SU-DHL-6 (cell line): Measurements from ENCODE around the gene SLC48A1.

Experiments used
- CTCF ChIP-seq: fragments of 200-600 bp; sonication (generic); IDR thresholded peaks from one replicate; pipeline ENCODE4 v1.5.1; 2017; ENCODE audit warnings: antibody characterized with exemption, mild to moderate bottlenecking, low read length, moderate library complexity; ENCODE audit not compliant: insufficient read depth, poor library complexity, severe bottlenecking
- EZH2phosphoT487 ChIP-seq: fragments of 200-600 bp; sonication (generic), shearing (Covaris generic); conservative IDR thresholded peaks from 2 replicates; pipeline ENCODE4 v1.6.1; 2018; ENCODE audit warnings: mild to moderate bottlenecking, antibody characterized with exemption, low read length, moderate library complexity, mixed read lengths

DNA sequence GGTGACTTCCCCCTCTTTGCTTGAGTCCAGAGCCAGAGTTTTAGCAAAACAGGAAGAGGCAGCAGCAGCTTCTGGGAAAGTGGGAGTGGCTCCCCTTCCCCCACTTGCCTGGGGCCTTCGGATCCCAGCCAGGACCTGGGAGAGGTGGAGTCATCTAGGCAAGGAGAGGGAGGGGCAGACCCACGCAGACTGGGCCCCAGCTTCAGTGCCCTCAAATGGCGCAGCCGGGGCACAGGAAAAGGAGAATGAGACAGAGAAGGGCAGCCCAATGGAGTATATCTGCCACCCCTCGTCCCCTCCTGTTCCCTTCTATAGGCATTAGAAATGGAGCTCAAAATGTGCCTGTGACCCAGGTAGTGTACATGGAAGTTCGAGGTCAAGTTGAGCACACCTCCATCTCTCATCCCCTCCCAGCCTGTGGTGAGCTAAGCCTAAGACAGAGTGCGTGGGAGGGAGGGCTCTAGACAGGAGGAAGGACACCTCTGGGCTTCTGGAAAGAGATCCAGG is 56.0 kb downstream of the SLC48A1 start:
- TF ChIP-seq CTCF, result no peak
- no peak for TF ChIP-seq EZH2phosphoT487
